ENCODE measurements around the gene L3MBTL4.
"Not testable (repeated sequence)": the region's sequence is repeated elsewhere in the genome, so short reads cannot be mapped to it uniquely, and the experiment has no call there.

Gene L3MBTL4

GRCh38 chr18:6294148-6294784 lies 120.4 kb downstream of the L3MBTL4 start:
- DNase-seq = no peak

- DNase-seq = no peak
Observed at GRCh38 chr18:6289843-6290242, 124.9 kb downstream of the L3MBTL4 start.

- no peak for DNase-seq
Observed at GRCh38 chr18:6286585-6286984, 128.1 kb downstream of the L3MBTL4 start.

- no peak for DNase-seq
Observed at GRCh38 chr18:6284761-6285160, 129.9 kb downstream of the L3MBTL4 start.

- DNase-seq = no peak
Observed at GRCh38 chr18:6284300-6284699, 130.4 kb downstream of the L3MBTL4 start.

GRCh38 chr18:6281874-6282273 lies 132.8 kb downstream of the L3MBTL4 start:
- DNase-seq = no peak

- no peak for DNase-seq
Observed at GRCh38 chr18:6280211-6280743, 134.4 kb downstream of the L3MBTL4 start.

GRCh38 chr18:6279308-6279707 lies 135.4 kb downstream of the L3MBTL4 start:
- DNase-seq = no peak

- no peak for DNase-seq
Observed at GRCh38 chr18:6273423-6273822, 141.3 kb downstream of the L3MBTL4 start.

GRCh38 chr18:6272144-6272543 lies 142.6 kb downstream of the L3MBTL4 start:
- not testable (repeated sequence) for DNase-seq

GRCh38 chr18:6271585-6271984 lies 143.1 kb downstream of the L3MBTL4 start:
- DNase-seq = no peak

- DNase-seq = no peak
Observed at GRCh38 chr18:6270771-6271216, 143.9 kb downstream of the L3MBTL4 start.

- DNase-seq = no peak
Observed at GRCh38 chr18:6269660-6270332, 144.9 kb downstream of the L3MBTL4 start.

- DNase-seq = no peak
Observed at GRCh38 chr18:6266212-6266611, 148.5 kb downstream of the L3MBTL4 start.

- no peak for DNase-seq
Observed at GRCh38 chr18:6261938-6262337, 152.8 kb downstream of the L3MBTL4 start.

- DNase-seq = not testable (repeated sequence)
Observed at GRCh38 chr18:6259324-6259723, 155.4 kb downstream of the L3MBTL4 start.

GRCh38 chr18:6257950-6258349 lies 156.8 kb downstream of the L3MBTL4 start:
- no peak for DNase-seq

GRCh38 chr18:6256521-6256920 lies 158.2 kb downstream of the L3MBTL4 start:
- DNase-seq = no peak

GRCh38 chr18:6255886-6256285 lies 158.8 kb downstream of the L3MBTL4 start:
- no peak for DNase-seq

GRCh38 chr18:6255116-6255705 lies 159.5 kb downstream of the L3MBTL4 start:
- DNase-seq = no peak

- no peak for DNase-seq
Observed at GRCh38 chr18:6254456-6254855, 160.3 kb downstream of the L3MBTL4 start.

GRCh38 chr18:6251084-6251483 lies 163.6 kb downstream of the L3MBTL4 start:
- no peak for DNase-seq

GRCh38 chr18:6249788-6250187 lies 164.9 kb downstream of the L3MBTL4 start:
- DNase-seq = no peak

GRCh38 chr18:6249170-6249569 lies 165.5 kb downstream of the L3MBTL4 start:
- DNase-seq = no peak
